ENCODE results near the gene EMCN. TPM values are rescaled to one million over a fixed set of nuclear protein-coding genes. Genes with fewer than 3 reads are reported as not detected.
A peak's percentile ranks its signal among the peaks of the same experiment; 100 is the strongest.

Gene EMCN
- total RNA-seq, 1 experiment from 2014 or later = not detected

DNA sequence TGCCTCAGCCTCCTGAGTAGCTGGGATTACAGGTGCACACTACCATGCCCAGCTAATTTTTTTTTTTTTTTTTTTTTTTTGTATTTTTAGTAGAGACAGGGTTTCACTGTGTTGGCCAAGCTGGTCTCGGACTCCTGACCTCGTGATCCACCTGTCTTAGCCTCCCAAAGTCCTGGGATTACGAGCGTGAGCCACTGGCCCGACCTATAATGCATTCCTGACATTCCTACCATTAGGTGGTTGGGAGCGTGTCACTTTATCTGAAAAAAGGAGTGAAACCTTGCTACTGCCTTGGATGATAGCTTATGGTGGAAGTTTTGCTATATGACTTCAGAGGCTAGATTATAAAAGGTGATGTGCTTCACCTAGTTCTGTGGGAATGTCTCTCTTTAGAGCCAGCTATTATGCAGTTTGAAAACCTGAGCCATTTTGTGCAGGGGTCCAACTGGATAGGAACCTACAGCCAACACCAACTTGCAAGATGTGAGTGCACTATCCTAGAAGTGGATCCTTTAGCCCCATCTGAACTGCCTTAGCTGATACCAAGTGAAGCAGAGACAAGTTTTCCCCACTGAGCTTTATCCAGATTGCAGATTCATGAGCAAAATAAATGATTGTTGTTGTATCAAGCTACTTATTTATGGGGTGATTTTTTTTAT lies 29.8 kb upstream of the EMCN start:
- Mint-ChIP-seq H3K27ac (no peak overlapping the region), H3K27me3 (ENCODE audit: low read depth) (no peaks in the 10 kb centered on the region), H3K9me3 (no peaks in the 10 kb centered on the region), H3K4me3 (no peak overlapping the region), H3K4me1 (peaks cover 17 to 25% of the 10 kb centered on the region in 2 experiments), H3K36me3 (ENCODE audit: insufficient read depth in 1 of 3, low read depth in 3 of 3) (peaks cover 0 to 4% (median 0%) of the 10 kb centered on the region in 3 experiments; a peak in 1 of 7 replicates)
- Histone ChIP-seq H2AK5ac (ENCODE audit: insufficient read length, low read length) (no peak overlapping the region), H4K5ac (ENCODE audit: insufficient read length, low read depth, low read length) (no peak overlapping the region), H4K8ac (replicated peaks; ENCODE audit: insufficient read length, low read depth, low read length) (no peak overlapping the region), H3T11ph (ENCODE audit: low read length) (no peak overlapping the region), H3K18ac (ENCODE audit: insufficient read length, low read depth, low read length) (no peak overlapping the region), H2BK12ac (ENCODE audit: insufficient read length, low read depth, low read length) (no peak overlapping the region), H2BK5ac (ENCODE audit: insufficient read length, low read length) (no peak overlapping the region), H2BK20ac (ENCODE audit: low read depth, low read length, poor library complexity, severe bottlenecking) (no peak overlapping the region), H3K9ac (ENCODE audit: extremely low read depth, insufficient read length, low read length) (no peak overlapping the region), H3K79me1 (ENCODE audit: insufficient read depth, low read depth, low read length, poor library complexity, severe bottlenecking) (no peaks in the 10 kb centered on the region), H3K4me1 (ENCODE audit: insufficient read depth, low read length) (peaks cover 2% of the 10 kb centered on the region; the same call in 1 of the 2 replicates), H3K14ac (ENCODE audit: insufficient read depth, low read length) (no peak overlapping the region), H3K9me3 (ENCODE audit: control insufficient read depth, low read depth, low read length) (no peaks in the 10 kb centered on the region), H2AFZ (ENCODE audit: low read length) (no peak overlapping the region), H3K23me2 (ENCODE audit: insufficient read length, low read depth, low read length, poor library complexity, severe bottlenecking) (no peaks in the 10 kb centered on the region), H3K56ac (ENCODE audit: insufficient read length, low read depth, low read length) (no peak overlapping the region), H3K4ac (ENCODE audit: low read depth, low read length) (no peak overlapping the region), H2BK120ac (ENCODE audit: low read depth, low read length, poor library complexity, severe bottlenecking) (no peak overlapping the region), H2BK15ac (ENCODE audit: low read depth, low read length) (no peak overlapping the region), H3K27ac (ENCODE audit: insufficient read length, low read depth, low read length) (no peak overlapping the region), H3K79me2 (ENCODE audit: insufficient read depth, low read length) (no peaks in the 10 kb centered on the region), H4K91ac (ENCODE audit: insufficient read length, low read depth, low read length) (no peak overlapping the region), H4K20me1 (ENCODE audit: control insufficient read depth, insufficient read depth, insufficient read length) (no peaks in the 10 kb centered on the region), H3K23ac (ENCODE audit: insufficient read length, low read depth, low read length) (no peak overlapping the region), H3K4me2 (ENCODE audit: insufficient read depth, insufficient read length, low read length) (no peak overlapping the region), H3K27me3 (ENCODE audit: insufficient read depth, low read length) (no peaks in the 10 kb centered on the region)
- peak; percentile 59 for DNase-seq
- WGBS (ENCODE audit: extremely low coverage, insufficient read length, low lambda C conversion rate) = no CpG with 5 or more reads among the region's 6 CpGs
- TF ChIP-seq, protein P1, sequence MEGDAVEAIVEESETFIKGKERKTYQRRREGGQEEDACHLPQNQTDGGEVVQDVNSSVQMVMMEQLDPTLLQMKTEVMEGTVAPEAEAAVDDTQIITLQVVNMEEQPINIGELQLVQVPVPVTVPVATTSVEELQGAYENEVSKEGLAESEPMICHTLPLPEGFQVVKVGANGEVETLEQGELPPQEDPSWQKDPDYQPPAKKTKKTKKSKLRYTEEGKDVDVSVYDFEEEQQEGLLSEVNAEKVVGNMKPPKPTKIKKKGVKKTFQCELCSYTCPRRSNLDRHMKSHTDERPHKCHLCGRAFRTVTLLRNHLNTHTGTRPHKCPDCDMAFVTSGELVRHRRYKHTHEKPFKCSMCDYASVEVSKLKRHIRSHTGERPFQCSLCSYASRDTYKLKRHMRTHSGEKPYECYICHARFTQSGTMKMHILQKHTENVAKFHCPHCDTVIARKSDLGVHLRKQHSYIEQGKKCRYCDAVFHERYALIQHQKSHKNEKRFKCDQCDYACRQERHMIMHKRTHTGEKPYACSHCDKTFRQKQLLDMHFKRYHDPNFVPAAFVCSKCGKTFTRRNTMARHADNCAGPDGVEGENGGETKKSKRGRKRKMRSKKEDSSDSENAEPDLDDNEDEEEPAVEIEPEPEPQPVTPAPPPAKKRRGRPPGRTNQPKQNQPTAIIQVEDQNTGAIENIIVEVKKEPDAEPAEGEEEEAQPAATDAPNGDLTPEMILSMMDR (conservative IDR thresholded peaks at IDR 0.05) = peak; percentile 49; the same call in 2 of the 3 replicates

Data from H9 (cell line).